ENCODE measurements around the gene HOXA6. TPM values are rescaled to one million over a fixed set of nuclear protein-coding genes. Genes with fewer than 3 reads are reported as not detected.

The HOXA6 gene
- total RNA-seq, 2 donors from 2014 or later = 10.9 to 29.6 TPM

DNA sequence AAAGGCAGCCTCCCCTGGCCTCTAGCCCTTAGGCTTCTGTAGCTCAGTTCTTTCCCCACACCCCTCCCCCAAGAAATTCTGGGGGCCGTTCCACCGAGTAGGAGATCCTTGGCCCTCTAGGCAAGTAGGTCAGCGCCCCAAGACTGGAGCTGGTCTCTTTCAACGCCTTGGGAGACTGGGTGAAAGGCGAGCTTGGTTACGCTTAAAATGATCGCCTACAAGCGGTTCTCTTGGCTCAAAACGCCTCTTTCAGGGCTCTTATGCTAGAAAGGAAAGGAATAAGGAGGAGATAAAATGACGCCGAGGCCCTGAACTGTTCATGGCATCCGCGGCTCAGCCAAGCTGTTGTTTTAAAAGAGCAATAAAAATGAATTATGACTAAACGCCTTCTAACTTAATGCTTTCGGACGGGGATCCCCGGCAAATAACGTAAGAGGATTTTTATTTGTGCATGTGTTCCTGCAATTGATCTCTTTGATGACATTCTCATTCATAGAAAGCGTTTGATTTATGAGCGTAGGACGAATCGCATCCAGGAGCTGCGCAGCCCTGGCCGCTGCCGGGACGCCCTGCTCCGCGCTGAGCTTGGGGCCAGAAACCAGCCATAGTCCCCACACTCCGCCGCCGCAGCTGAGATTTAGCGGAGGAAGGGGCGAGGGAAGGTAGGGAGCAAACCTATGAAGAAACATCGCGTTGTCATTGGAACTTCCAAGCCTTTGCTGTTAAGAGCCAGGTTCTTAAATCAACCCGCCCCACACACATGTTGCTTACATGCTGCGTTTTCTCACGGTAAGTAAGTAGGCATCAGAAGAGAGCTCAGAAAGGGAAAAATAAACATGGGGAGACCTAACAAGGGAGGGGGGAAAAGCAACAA lies 48.8 kb downstream of the HOXA6 start:
- H3K4me3 ChIP-seq = peak overlapping the region; percentile 74
- intact Hi-C loops (cut with DNase I) = loop anchor here (5.0 to 10.0 kb wide), 2 partner anchors 237 to 724 kb away; partner anchors contain the start of gene SKAP2

GRCh38 chr7:27097686-27098577 lies 49.6 kb downstream of the HOXA6 start:
- no peak for TF ChIP-seq CTCF (IDR thresholded peaks at IDR 0.05)
- no peaks in the 10 kb centered on the region for H3K9me3 ChIP-seq
- intact Hi-C loops (cut with DNase I) = loop anchor here (5.0 to 10.0 kb wide), 2 partner anchors 236 to 723 kb away; partner anchors contain the start of gene SKAP2
- peak overlapping the region; percentile 67 to 93 for H3K9ac ChIP-seq (ENCODE audit: low read depth in 2 of 2, low read length in 2 of 2)
- no peaks in the 10 kb centered on the region for H3K27me3 ChIP-seq
- peak overlapping the region; percentile 74 for H3K4me3 ChIP-seq
- peak; percentile 45 for DNase-seq
- no peaks in the 10 kb centered on the region for H3K36me3 ChIP-seq
- peaks cover 11% of the 10 kb centered on the region for H3K4me1 ChIP-seq
- H3K27ac ChIP-seq = peak overlapping the region; percentile 92

More for the DNA sequence above, 48.8 kb downstream of the HOXA6 start:
- Histone ChIP-seq H3K36me3 (no peaks in the 10 kb centered on the region), H3K9ac (ENCODE audit: low read depth in 2 of 2, low read length in 2 of 2) (peak overlapping the region; percentile 67 to 93), H3K27me3 (no peaks in the 10 kb centered on the region), H3K9me3 (no peaks in the 10 kb centered on the region), H3K27ac (peak overlapping the region; percentile 92), H3K4me1 (peaks cover 11% of the 10 kb centered on the region)
- DNase-seq = peak; percentile 66
- TF ChIP-seq CTCF (IDR thresholded peaks at IDR 0.05) = no peak

DNA sequence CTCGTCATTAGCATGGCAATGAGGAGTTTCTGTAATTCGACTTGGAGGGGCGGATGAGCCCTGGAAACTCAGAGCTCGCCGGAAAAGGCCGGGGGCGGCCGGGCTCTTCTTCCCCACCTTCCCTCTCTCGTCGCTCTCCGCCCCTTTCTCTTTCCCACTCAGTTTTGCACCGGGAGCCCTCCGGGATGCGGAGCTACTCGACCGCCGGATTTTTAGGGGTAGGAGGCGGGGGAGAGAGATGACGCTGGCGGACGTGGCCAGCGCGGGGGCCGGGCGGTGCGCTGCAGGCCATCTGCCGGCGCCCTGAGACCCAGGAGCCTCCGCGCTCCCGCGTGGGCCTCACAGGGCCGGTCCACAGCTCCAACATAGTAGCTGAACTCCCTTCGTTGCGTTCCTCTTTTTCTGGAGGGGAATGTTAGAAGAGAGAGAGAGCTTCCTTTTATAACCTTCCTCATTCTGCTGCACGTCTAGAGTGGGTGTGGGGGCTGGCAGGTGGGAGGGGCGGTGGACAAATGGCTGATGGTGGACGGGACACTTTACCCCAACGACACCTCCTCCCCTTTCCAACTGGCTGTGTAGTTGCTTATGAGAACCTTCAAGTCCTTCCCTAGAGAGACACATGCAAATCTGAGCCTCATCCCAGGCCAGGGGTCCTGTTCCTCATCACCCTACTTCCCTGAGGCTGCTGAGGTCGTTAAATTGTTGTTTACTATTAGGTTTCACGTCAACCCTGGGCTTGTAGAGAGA lies 50.6 kb downstream of the HOXA6 start:
- TF ChIP-seq CTCF (IDR thresholded peaks at IDR 0.05) = no peak
- Histone ChIP-seq H3K27ac (peak overlapping the region; percentile 92), H3K4me3 (peak overlapping the region; percentile 74), H3K27me3 (no peaks in the 10 kb centered on the region), H3K36me3 (no peaks in the 10 kb centered on the region), H3K4me1 (peaks cover 11% of the 10 kb centered on the region), H3K9me3 (no peaks in the 10 kb centered on the region), H3K9ac (ENCODE audit: low read depth in 2 of 2, low read length in 2 of 2) (peak overlapping the region; percentile 93 to 98)
- DNase-seq = peak; percentile 49
- intact Hi-C loops (cut with DNase I) = loop anchor here (5.0 to 10.0 kb wide), 2 partner anchors 235 to 722 kb away; partner anchors contain the start of gene SKAP2

- peak within 1 kb of the TSS; percentile 93 to 98 for H3K9ac ChIP-seq (ENCODE audit: low read depth in 2 of 2, low read length in 2 of 2)
- H3K4me1 ChIP-seq = peaks cover 11% of the 10 kb centered on the region
- H3K27me3 ChIP-seq = no peaks in the 10 kb centered on the region
- H3K27ac ChIP-seq = peak within 1 kb of the TSS; percentile 92
- intact Hi-C loops (cut with DNase I) = loop anchor here (5.0 to 10.0 kb wide), 2 partner anchors 234 to 721 kb away; partner anchors contain the start of gene SKAP2
- no peak for TF ChIP-seq CTCF (IDR thresholded peaks at IDR 0.05)
- H3K9me3 ChIP-seq = no peaks in the 10 kb centered on the region
- H3K4me3 ChIP-seq = peak within 1 kb of the TSS; percentile 74
- peak; percentile 92 for DNase-seq
- H3K36me3 ChIP-seq = no peaks in the 10 kb centered on the region
Observed at GRCh38 chr7:27095897-27096767, 51.4 kb downstream of the HOXA6 start, which contains the start of gene HOXA1. TSS of gene HOXA1 (minus strand) at chr7:27096000. CDS start at chr7:27095912, 88 bp downstream.

Small RNA genes lying within 50 kb of the gene (microRNA-seq; reads per million reads assigned to microRNA genes)
- gene MIR196B = 11,097 reads per million, percentile 93 among the genes with 10 or more reads in this experiment

Other genes with a start within 250 kb of the HOXA6 start
- 1 to 10 TPM; 1.7 to 2.0 TPM for gene HOXA1, start 51.8 kb downstream of the HOXA6 start, total RNA-seq
- 1 to 10 TPM; 1.8 to 2.4 TPM for gene HOXA2, start 45.1 kb downstream of the HOXA6 start, total RNA-seq
- gene HOXA4, start 17.0 kb downstream of the HOXA6 start, total RNA-seq = 1 to 10 TPM; 3.3 to 4.5 TPM
- gene HOXA5, start 4.1 kb downstream of the HOXA6 start, total RNA-seq = 10 to 100 TPM in 1 of 2 donors, 1 to 10 TPM in 1; 9.6 to 18.7 TPM
- gene HOXA3, start 4.8 kb upstream of the HOXA6 start, total RNA-seq = 10 to 100 TPM; 13.3 to 14.1 TPM
- gene HOXA7, start 8.9 kb upstream of the HOXA6 start, total RNA-seq = 10 to 100 TPM; 21.9 to 24.4 TPM
- gene HOXA9, start 17.8 kb upstream of the HOXA6 start, total RNA-seq = 10 to 100 TPM; 19.5 to 22.1 TPM
- 10 to 100 TPM; 25.4 to 26.0 TPM for gene HOXA10, start 26.5 kb upstream of the HOXA6 start, total RNA-seq
- 1 to 10 TPM; 2.9 to 3.7 TPM for gene HOXA11, start 37.5 kb upstream of the HOXA6 start, total RNA-seq
- gene HOXA13, start 52.3 kb upstream of the HOXA6 start, total RNA-seq = 10 to 100 TPM; 22.7 to 33.8 TPM
- gene EVX1, start 95.0 kb upstream of the HOXA6 start, total RNA-seq = 1 to 10 TPM in 1 of 2 donors, under 1 TPM in 1; 0.32 to 1.5 TPM

All from colonic mucosa (tissue), 4 donors.